Ishikawa (cell line): Measurements from ENCODE around the gene MRPL36.

Experiments used
- FOXM1 ChIP-seq: IDR thresholded peaks from 2 replicates; pipeline ENCODE4 v1.6.1; 2012; ENCODE audit warnings: low read depth, borderline replicate concordance
- NFIC ChIP-seq: IDR thresholded peaks from 2 replicates; pipeline ENCODE4 v1.6.1; 2012
- RAD21 ChIP-seq: IDR thresholded peaks from 2 replicates; pipeline ENCODE4 v1.6.1; 2012; ENCODE audit warnings: low read depth
- TAF1 ChIP-seq: IDR thresholded peaks from 2 replicates; pipeline ENCODE4 v1.6.1; 2012; ENCODE audit warnings: low read depth, mild to moderate bottlenecking
- TCF12 ChIP-seq: IDR thresholded peaks from 2 replicates; pipeline ENCODE4 v1.6.1; 2012; ENCODE audit warnings: low read depth
- TEAD4 ChIP-seq: IDR thresholded peaks from 2 replicates; pipeline ENCODE4 v1.6.1; 2012
- YY1 ChIP-seq: IDR thresholded peaks from 2 replicates; pipeline ENCODE4 v1.6.1; 2012; ENCODE audit warnings: low read depth
- TF ChIP-seq, protein P1 (sequence below): IDR thresholded peaks from 2 replicates; pipeline ENCODE4 v1.6.1; 2012; ENCODE audit warnings: low read depth, mild to moderate bottlenecking

DNA sequence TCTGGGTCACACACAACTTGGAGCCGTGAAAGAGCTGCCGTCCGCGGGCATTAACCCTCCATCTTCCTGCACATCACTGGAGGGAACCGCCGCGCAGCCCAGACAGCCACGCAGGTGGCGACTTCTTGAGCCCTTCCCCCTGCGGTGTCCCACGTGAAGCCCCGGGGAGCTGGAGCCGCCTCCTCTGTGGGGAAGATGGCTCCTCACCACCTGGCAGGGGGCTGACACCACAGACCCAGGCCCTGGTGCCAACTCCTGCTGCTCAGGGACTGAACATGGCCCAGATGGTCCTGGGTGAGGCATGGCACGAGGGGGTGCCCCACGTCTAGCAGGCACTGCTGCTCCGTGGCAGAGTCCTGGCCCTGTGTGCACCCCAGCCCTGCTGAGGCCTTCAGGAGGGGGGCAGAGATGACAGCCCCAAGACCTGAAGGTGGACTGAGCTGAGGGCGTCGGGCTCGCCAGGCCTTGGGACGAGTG is 40.5 kb upstream of the MRPL36 start:
- TF ChIP-seq RAD21 (no peak), TAF1 (no peak), NFIC (no peak), YY1 (no peak), TEAD4 (no peak), TCF12 (no peak), FOXM1 (no peak)
- TF ChIP-seq, protein P1, sequence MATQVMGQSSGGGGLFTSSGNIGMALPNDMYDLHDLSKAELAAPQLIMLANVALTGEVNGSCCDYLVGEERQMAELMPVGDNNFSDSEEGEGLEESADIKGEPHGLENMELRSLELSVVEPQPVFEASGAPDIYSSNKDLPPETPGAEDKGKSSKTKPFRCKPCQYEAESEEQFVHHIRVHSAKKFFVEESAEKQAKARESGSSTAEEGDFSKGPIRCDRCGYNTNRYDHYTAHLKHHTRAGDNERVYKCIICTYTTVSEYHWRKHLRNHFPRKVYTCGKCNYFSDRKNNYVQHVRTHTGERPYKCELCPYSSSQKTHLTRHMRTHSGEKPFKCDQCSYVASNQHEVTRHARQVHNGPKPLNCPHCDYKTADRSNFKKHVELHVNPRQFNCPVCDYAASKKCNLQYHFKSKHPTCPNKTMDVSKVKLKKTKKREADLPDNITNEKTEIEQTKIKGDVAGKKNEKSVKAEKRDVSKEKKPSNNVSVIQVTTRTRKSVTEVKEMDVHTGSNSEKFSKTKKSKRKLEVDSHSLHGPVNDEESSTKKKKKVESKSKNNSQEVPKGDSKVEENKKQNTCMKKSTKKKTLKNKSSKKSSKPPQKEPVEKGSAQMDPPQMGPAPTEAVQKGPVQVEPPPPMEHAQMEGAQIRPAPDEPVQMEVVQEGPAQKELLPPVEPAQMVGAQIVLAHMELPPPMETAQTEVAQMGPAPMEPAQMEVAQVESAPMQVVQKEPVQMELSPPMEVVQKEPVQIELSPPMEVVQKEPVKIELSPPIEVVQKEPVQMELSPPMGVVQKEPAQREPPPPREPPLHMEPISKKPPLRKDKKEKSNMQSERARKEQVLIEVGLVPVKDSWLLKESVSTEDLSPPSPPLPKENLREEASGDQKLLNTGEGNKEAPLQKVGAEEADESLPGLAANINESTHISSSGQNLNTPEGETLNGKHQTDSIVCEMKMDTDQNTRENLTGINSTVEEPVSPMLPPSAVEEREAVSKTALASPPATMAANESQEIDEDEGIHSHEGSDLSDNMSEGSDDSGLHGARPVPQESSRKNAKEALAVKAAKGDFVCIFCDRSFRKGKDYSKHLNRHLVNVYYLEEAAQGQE = no peak
